Measurements from ENCODE around the gene FGFRL1.

FGFRL1 gene

DNA sequence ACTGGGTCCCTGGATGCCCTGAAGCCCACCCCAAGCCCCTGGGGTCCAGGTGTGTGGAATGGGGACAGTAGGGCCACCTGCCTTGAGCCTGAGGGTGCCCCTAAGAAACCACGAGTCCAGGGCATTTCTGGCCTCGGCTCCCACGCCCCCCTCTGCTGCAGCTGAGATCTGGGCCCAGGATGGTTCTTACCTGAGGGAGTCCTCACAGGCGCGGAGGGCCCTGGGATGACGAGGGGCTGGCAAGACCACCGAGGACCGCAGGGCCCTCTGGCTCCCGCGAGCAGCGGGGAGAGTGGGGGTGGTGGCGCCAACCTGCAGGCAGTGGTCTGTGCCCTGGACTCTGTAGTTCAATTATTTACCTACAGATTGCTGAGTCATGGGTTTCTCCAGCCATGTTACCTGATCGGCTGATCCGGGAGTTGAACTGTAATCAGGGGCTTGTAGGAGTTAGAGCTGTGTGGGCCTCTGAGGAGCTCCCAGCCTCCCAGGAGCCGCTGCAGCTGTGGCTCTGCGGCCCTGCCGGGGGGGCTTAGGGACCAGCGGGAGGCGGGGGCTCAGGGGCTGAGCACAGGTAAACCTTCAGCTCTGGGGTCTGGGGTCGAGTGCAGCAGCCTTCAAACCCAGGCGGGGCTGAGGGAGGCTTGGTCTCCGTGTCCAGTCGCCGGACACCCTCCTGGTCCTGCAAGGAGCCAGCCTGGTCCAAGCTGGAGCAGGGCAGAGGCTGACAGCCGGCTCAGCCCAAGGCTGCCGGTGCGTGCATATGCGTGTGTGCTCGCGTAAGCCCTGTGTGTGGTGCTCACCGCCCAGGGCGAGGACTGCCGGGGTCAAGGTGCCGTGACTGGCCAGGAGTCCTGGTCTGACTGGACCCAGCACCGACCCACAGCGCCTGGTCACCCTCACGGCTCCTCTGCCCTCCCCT is 18.1 kb upstream of the FGFRL1 start, which contains the start of gene SLC26A1:
TSS of gene SLC26A1 (minus strand) at position 294 of the 919 bp plus-strand sequence. CDS start 1,701 bp downstream, outside the sequence.
- DNase-seq, result no peak

DNA sequence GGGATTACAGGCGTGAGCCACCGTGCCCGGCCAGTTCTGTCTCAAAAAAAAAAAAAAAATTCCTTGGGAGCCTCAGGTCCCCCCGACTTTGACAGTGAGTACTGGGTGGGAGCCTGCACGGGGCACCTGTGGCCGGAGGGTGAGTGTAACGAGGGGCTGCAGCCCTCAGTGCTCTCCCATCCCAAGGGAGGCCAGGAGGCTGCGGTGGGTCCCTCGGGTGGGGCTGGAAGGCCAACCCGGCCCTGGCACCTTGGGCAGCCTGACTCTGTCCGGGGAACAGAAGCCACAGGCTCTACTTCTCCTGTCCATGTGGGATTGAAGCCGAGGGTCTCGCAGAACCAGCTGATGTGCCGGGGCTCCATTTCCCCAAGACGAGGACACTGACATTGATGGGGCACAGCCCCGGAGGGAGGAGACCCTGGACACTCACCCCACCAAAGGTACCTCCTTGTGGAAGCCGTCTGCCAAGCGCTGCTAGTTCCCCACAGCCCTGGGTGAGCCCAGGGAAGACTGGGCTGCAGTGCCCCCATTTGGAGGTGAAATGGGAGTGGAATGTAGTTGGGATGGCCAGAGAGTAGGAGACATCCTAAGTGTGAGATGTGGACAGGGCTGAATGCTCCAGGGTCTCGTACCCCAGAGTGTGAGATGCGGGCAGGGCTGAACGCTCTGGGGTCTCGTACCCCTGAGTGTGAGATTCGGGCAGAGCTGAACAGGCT is 16.0 kb upstream of the FGFRL1 start:
- DNase-seq, result no peak

DNA sequence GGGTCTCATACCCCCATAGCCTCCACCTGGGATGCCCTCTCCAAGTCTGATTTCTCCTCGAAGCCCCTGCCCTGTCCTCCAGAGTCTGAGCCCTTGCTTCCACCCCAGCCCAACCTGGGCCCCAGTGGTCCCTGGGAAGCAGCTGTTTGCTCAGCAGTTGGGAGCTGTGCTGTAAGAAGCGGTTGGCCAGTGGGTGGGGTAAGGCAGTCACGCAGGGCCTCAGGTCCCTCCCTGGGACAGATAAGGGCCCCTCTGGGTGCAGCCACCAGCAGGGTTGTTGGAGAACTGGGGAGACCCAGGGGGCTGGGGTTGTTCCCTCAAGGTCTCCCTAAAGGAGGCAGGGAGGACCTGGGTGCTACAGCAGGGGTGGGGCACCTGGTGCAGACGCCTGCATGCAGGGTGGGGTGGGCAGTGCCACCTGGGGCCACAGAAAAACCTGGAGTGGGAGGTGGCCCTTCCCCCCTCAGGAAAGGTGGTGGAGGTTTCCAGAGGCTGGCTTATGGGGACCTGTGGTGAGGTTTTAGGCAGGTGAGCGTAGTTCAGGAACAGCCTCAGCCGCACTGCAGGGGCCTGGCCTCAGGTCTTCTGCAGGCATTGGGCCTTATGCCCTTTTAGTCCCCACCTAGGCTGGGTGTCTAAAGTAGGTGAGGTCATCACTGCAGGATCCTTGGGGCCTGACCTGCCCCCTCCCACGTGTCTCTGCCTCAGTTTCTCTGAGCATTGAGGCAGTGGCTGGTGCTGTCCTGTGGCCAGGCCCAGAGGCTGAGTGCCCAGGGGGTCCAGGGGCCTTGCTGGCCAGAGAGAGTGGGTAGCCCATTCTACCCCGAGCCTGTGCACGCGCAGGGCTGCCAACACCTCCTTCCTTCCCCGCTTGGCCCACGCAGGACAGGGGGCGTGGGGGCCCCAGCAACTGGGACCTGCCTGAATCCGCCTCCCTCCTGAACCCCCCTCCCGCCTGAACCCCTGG is 15.1 kb upstream of the FGFRL1 start:
- DNase-seq, result peak in 1 of 2 experiments; percentile 19

DNA sequence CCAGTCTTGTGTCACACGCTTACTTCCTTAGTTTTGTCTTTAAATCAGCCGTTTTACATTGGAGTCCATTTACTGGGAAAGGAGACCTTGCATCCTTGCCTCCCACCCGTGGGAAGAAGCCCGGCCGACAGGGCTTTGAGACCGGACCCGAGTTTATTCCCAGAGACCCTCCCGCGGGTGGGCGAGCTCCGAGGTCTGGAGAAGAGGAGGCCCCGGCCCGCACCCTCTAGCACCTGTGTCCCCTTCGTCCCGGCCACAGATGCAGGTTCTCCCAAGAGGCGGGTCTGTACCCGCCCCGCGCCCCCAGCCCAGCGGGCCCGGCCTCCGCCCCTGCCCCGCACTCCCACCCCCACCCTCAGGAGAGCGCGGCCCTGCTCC is 14.4 kb upstream of the FGFRL1 start:
- DNase-seq, result no peak

DNA sequence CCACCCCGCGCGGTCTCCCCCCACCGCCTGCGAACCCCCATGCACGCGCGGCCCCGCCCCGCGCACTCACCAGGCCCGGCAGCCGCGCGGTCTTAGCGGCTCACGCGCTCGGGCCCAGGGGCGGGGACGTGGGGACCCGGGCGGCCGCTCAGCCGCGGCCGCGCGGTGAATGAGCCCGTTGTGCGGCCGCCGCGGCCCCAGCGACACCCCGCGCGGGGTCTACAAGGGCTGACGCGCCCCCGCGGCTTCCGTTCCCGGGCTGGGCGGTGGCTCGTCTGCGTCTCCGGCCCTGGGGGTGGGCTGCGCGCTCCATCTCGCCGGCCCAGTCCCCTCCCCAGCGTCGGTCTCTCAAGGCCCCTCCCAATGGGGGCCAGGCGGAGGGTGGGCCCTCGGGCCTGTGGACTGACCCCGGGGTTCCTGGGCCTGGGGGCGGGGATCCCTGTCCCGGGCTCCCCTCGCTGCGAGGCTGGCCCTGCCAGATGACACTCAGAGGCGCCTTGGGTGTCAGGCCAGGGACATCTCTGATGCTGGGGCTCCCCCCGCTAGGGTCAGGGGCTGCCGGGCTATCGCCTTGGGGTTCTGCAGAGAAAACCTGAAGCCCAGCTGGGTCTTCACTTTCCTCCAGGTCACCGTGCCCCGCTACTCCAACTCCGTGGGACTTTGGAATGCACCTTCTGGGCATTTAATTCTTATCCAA is 13.9 kb upstream of the FGFRL1 start:
- peak in 1 of 2 experiments; percentile 23 for DNase-seq

DNA sequence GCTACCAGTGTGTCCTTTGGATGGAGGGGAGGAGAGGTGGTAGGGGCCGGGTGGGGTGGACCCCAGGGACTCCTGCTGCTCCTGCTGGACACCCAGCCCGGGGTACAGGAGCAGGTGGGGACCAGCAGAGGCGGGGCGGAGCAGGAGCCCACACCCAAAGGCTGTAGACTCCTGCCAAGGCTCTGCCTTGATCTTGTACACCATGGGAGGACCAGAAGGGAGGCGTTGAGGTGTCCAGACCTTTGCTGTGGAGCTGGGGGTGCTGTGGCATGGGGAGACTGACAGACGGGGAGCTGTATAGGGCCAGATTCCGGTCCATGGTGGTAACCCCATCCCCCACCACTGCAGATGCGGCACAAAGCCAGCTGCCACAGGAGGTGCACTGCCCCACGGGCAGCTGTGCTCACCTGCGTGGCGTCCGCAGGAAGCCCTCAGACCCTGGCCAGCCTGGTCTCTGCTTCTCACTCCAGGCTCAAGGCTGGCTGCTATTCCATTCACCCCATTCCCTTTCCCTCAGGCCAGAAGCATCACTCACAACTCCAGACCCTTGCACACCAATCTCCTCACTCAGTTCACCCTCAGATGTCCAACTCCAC is 13.2 kb upstream of the FGFRL1 start:
- DNase-seq, result no peak

DNA sequence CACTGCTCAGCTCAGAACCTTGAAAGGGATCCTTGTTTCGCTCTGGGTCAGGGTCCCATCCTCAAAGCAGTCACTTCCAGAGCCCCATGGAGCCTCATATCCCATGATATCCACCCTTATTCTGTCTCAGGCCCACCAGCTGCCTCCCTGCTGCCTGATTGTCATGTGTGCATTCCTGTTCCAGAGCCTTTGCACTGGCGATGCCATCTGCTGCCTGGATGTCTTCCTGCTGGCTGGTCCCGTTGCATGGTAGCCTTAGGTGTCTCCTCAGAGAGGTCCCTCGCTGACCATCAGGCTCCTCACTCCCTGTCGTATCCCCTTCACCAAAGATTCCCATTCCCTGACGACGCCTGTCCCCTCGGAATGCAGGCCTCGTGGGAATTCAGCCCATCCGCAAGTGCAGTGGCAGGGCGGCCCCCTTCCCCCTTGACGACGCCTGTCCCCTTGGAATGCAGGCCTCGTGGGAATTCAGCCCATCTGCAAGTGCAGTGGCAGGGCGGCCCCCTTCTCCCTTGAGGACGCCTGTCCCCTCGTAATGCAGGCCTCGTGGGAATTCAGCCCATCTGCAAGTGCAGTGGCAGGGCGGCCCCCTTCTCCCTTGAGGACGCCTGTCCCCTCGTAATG is 12.1 kb upstream of the FGFRL1 start:
- DNase-seq, result peak; percentile 52 to 72

DNA sequence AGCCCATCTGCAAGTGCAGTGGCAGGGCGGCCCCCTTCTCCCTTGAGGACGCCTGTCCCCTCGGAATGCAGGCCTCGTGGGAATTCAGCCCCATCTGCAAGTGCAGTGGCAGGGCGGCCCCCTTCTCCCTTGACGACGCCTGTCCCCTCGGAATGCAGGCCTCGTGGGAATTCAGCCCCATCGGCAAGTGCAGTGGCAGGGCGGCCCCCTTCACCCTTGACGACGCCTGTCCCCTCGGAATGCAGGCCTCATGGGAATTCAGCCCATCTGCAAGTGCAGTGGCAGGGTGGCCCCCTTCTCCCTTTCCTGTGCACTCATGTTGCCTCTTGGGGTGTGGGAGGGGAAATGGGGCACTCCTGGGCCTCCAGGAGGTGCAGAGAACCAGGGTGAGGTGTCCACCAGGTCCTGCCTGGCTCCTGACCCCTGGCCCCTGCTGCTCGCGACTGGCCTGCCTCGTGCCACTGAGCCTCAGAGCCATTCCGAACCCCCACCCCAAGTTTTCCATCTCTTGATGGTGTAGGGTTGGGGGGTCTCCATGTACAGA is 11.5 kb upstream of the FGFRL1 start:
- DNase-seq, result no peak

DNA sequence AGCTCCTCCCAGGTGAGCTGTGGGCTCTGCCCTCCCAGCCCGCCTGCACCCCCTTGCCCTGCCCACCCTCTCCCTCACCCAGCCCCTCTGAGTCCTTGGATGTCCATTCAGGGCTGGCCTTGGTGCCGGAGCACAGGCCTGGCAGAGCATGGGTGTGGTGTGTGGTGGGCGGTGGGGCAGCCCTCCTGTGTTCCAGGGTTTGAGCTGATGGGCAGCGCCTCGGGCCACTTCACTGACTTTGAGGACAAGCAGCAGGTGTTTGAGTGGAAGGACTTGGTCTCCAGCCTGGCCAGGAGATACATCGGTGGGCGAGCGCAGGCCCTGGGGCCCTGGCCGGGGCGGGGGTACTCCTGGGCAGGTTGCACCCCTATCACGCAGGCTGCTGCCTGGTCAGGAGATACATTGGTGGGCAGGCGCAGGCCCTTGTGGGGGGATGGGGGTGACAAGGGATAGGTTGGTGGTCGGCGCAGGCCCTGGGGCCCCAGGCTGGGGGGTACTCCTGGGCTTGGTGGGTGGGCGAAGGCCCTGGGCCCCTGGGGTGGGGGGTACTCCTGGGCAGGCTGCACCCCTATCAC is 10.7 kb upstream of the FGFRL1 start:
- DNase-seq, result no peak

DNA sequence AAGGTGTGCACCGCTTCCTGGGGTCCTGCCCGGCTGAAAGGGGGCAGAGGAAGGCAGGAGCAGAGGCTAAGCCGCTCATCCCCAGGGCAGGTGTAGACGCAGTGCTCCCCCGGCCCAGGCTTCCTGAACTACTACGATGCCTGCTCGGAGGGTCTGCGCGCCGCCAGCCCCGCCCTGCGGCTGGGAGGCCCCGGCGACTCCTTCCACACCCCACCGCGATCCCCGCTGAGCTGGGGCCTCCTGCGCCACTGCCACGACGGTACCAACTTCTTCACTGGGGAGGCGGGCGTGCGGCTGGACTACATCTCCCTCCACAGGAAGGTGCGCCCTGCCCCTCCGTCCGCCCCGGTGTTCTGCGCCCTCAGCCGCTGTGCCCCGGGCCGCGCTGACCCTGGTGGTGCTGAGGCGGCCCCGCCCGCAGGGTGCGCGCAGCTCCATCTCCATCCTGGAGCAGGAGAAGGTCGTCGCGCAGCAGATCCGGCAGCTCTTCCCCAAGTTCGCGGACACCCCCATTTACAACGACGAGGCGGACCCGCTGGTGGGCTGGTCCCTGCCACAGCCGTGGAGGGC is 9.8 kb upstream of the FGFRL1 start:
- DNase-seq, result no peak

DNA sequence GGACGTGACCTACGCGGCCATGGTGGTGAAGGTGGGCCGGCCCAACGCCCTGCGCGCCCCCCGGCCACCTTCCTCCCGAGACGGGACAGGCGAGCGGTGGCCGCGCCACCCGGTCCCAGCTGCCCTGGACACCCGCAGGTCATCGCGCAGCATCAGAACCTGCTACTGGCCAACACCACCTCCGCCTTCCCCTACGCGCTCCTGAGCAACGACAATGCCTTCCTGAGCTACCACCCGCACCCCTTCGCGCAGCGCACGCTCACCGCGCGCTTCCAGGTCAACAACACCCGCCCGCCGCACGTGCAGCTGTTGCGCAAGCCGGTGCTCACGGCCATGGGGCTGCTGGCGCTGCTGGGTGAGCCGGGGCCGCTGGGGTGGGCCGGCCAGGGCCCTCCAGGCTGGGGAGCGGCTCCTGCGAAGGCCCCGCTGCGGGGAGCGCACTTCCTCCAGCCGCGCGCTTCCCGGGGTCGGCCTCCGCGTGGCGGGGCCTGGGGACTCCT is 9.2 kb upstream of the FGFRL1 start:
- DNase-seq, result peak in 1 of 2 experiments; percentile 30

DNA sequence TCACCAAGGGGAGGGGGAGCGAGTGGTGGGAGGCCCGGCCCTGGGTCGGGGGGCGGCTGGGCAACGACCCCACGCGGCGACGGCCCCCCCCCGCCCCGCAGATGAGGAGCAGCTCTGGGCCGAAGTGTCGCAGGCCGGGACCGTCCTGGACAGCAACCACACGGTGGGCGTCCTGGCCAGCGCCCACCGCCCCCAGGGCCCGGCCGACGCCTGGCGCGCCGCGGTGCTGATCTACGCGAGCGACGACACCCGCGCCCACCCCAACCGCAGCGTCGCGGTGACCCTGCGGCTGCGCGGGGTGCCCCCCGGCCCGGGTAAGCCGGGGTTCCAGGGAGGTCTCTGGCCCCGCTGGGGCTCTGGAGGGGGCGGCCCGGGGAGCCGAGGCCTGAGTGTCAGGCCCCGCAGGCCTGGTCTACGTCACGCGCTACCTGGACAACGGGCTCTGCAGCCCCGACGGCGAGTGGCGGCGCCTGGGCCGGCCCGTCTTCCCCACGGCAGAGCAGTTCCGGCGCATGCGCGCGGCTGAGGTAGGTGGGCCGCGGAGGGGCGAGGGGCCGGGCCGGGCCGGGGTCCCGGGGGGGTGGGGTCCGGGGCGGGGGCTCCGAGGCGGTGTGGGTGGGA is 8.7 kb upstream of the FGFRL1 start:
- DNase-seq, result no peak

DNA sequence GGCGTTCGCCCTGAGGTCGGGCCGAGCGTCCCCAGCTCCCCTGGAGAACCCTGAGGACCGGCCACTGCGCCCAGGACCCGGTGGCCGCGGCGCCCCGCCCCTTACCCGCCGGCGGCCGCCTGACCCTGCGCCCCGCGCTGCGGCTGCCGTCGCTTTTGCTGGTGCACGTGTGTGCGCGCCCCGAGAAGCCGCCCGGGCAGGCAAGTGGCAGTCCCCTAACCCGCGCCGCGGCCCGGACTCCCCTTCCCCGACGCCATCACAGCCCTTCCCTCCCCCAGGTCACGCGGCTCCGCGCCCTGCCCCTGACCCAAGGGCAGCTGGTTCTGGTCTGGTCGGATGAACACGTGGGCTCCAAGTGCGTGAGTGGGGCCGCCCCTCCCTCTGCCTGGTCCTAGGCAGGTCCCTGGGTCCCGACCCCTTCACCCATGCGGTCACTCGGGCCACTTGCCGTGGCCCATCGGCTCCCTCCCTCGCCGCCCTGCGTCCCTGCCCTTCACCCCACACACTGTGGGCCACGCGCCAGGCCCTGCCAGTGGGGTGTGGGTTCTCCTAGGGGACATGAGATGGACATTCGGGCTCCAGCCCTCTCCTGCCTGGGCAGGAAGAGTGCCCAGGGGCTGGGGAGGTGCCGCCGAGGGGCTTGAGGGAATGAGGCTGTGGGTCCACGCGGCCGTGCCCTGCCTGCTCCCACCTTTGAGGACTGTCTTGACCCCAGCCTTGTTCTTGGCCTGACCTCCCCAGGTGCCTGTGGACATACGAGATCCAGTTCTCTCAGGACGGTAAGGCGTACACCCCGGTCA is 8.0 kb upstream of the FGFRL1 start:
- DNase-seq, result no peak

DNA sequence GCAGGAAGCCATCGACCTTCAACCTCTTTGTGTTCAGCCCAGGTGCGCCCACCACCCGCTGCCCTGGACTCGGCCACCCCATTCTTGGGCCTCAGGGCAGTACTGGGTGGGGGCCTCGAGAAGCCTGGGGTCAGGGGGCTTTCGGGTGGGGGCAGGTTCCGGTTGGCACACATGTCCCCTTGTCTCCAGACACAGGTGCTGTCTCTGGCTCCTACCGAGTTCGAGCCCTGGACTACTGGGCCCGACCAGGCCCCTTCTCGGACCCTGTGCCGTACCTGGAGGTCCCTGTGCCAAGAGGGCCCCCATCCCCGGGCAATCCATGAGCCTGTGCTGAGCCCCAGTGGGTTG is 7.4 kb upstream of the FGFRL1 start:
- DNase-seq, result no peak

DNA sequence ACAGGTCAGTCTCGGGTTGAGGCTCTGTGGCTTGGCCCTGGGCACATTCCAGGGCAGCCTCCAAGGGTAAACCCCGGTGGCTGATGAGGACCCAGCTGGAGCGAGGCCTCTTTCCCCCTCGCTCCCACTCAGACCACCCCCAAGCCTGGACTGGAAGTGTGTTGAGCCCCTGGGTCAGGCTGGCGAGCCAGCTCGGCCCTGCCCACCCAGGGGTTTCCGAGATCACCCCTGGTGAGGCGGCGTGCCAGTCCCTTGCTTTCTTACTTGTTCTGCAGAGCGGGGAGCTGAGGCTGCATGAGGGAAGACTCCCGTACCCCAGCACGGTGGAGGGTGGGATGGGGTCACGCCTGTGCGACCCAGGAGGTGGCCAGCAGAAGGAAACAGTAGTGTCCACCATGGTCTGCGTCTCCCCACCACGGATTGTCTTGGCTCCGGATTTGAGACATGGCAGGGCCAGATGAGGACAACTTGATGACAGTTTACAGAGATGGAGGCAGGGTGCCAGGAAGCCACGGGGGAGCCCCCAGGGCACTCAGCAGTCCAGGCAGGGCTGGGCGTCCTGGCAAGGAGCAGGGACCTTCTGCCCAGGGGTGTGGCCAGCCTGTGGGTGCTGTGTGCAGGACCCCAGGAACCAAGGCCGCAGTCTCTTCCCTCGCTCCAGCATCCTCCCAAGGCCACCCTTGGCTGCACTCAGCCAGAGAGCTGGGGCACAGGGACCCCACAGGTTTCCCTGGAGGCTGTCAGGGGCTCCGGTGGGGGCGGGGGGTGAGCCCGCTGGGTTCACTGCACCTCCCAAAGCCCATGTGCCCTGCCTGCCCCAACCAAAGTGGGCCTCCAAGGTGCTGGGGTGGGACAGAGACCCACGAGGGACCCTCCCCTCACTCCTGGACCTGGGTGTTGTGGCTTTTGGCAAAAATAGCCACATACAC is 6.6 kb upstream of the FGFRL1 start:
- no peak for DNase-seq

DNA sequence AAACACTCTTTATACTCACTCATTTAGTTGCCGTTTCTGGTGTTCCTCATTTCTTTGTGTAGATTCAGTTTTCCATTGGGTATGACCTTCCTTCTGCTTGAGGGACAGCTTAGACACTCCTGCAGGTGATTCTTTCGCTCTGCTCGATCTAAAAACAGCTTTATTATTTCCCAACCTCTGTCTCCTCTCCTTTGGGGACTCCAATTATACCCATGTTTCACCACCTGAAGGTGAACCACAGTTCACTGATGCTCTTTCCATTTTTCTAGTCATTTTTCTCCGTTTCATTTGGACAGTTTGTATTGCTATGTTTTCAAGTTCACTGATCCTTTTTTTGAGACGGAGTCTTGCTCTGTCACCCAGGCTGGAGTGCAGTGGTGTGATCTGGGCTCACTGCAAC is 4.6 kb upstream of the FGFRL1 start:
- DNase-seq, result no peak

DNA sequence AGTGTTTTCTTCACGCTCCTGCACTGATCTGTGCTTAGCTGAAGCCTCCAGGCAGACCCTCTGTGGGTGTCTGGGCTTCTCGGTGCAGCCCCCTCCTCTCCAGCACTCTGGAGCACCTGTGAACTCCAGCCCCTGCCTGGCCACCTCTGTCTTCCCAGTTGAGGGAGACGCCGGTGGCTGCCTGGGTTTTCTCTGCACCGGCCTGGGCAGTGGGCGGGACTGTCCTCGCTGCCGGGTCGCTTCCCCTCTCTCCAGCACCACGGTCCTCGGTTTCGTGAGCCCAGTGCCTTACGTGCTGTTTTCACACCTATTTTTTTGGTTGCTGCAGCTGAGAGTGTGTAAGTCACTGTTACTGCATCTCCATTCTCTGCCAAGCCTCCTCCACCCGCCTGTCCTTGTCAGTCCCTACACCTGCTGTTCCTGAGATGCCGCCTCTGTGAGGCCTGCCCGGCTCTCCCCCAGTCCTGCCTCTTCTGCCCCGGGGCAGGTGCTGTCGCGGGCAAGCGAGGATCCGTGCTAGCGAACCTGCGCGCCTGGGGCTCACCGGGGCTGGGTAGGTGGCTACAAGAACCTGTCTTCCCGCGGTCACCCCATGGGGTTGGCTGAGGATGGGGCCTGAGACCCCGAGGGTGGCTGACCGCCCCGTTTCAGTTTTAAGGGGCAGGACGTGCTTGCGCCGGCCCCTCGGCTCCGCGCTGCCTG is 2.4 kb upstream of the FGFRL1 start:
- DNase-seq, result peak in 1 of 2 experiments; percentile 29
